ENCODE measurements around the gene ITGAV. TPM values are rescaled to one million over a fixed set of nuclear protein-coding genes. Genes with fewer than 3 reads are reported as not detected.
A peak's percentile ranks its signal among the peaks of the same experiment; 100 is the strongest.

ITGAV gene
- total and polyA plus RNA-seq, 2 of the 4 experiments (the other 2 are of a cell fraction), result 45.8 to 181 TPM

- no peak overlapping the region for H3K56ac ChIP-seq (ENCODE audit: extremely low read depth, insufficient read depth, low read length)
- no peak overlapping the region for H3K4ac ChIP-seq (ENCODE audit: low read depth, low read length)
- DNase-seq (no peak), ATAC-seq (ENCODE audit: low read depth) (no peak)
- H4K8ac ChIP-seq (ENCODE audit: low read depth in 2 of 2, low read length in 2 of 2), result no peak overlapping the region
- no peak overlapping the region for H3K27ac ChIP-seq (ENCODE audit: insufficient read depth, low read length)
- no peak overlapping the region for H2BK20ac ChIP-seq (ENCODE audit: low read depth, low read length)
- BruUV-seq (replicated peaks), result no TSS peak
- no peaks in the 10 kb centered on the region for H3K27me3 ChIP-seq (ENCODE audit: control insufficient read depth, insufficient read depth, low read length)
- no peaks in the 10 kb centered on the region for H3K4me1 ChIP-seq (ENCODE audit: control insufficient read depth, insufficient read depth, low read length)
- H3K9me3 ChIP-seq (ENCODE audit: control insufficient read depth, insufficient read depth, low read length), result no peaks in the 10 kb centered on the region; the same call in 1 of the 2 replicates
- peaks cover 0 to 2% of the 10 kb centered on the region in 2 experiments; a peak in 1 of 4 replicates for H3K79me1 ChIP-seq (ENCODE audit: low read depth in 1 of 2, low read length in 2 of 2)
- POLR2A ChIA-PET (ENCODE audit: unreplicated experiment), result interaction anchor here (0.6 kb wide), 1 partner anchor 180 kb away, joined by 4 read pairs; no protein-coding TSS in a partner anchor
- no peak overlapping the region for H2BK15ac ChIP-seq (ENCODE audit: low read depth, low read length)
- no peak overlapping the region for H4K91ac ChIP-seq (ENCODE audit: insufficient read depth, low read depth, low read length)
- TF ChIP-seq CEBPB (IDR thresholded peaks at IDR 0.05; ENCODE audit: low read depth, low read length), result peak; percentile 40; the same call in 1 of the 2 replicates
- no peak for TF ChIP-seq RFX5 (IDR thresholded peaks at IDR 0.05; ENCODE audit: low read depth, low read length)
- no peak for TF ChIP-seq CHD1 (IDR thresholded peaks at IDR 0.05; ENCODE audit: low read depth, low read length)
- no peak overlapping the region for H2AK5ac ChIP-seq (ENCODE audit: low read depth, low read length)
- dilution Hi-C loops (cut with HindIII; ENCODE audit: low sequenced_read_pairs, unreplicated experiment), result no loop called here
- no CpG with 5 or more reads among the region's 1 CpG for WGBS, 2 experiments (ENCODE audit: extremely low coverage in 2 of 2, insufficient read length in 1 of 2)
- H2BK120ac ChIP-seq (ENCODE audit: low read depth, low read length), result no peak overlapping the region
- H2BK5ac ChIP-seq (ENCODE audit: low read depth, low read length, poor library complexity, severe bottlenecking), result no peak overlapping the region
- no peak overlapping the region for H2AK9ac ChIP-seq (replicated peaks; ENCODE audit: low read depth, low read length, poor library complexity)
- in situ Hi-C loops (cut with MboI; ENCODE audit: low sequenced_read_pairs), result no loop called here
- no peak overlapping the region for H3K4me2 ChIP-seq (ENCODE audit: low read depth, low read length)
- CTCF ChIA-PET, result no interaction called here
- intact Hi-C loops (cut with micrococcal nuclease), result no loop called here
- no peak overlapping the region for H4K5ac ChIP-seq (ENCODE audit: low read depth, low read length)
- H3K18ac ChIP-seq (ENCODE audit: low read depth, low read length), result no peak overlapping the region
- H4K20me1 ChIP-seq (ENCODE audit: insufficient read depth, low read length), result no peaks in the 10 kb centered on the region
- no peak overlapping the region for H3K9ac ChIP-seq (ENCODE audit: low read depth, low read length)
- no peak overlapping the region for H3K4me3 ChIP-seq (ENCODE audit: insufficient read depth, low read depth, low read length)
- H3K36me3 ChIP-seq (ENCODE audit: control insufficient read depth, insufficient read depth, low read length), result peaks cover 41% of the 10 kb centered on the region
- H3K23ac ChIP-seq (ENCODE audit: low read depth, low read length), result no peak overlapping the region
- no peaks in the 10 kb centered on the region for H3K9me1 ChIP-seq (ENCODE audit: insufficient read depth, low read length)
- no peak overlapping the region for H2AFZ ChIP-seq (replicated peaks; ENCODE audit: low read length, poor library complexity)
- H3K14ac ChIP-seq (replicated peaks; ENCODE audit: low read depth, low read length), result no peak overlapping the region
These were observed 79.3 kb downstream of the ITGAV start for GRCh38 chr2:186669146-186669545.
